Dermis microvascular lymphatic vessel endothelial cell (primary cell): Measurements from ENCODE around the gene ZXDC. TPM values are rescaled to one million over a fixed set of nuclear protein-coding genes. Genes with fewer than 3 reads are reported as not detected.
A peak's percentile ranks its signal among the peaks of the same experiment; 100 is the strongest.

ENCODE experiments used
- DNase-seq, 2 donors: peaks; one replicate each; pipeline versions ENCODE4 v3.0.0 to v3.0.0-alpha.2; 2010; ENCODE audit warnings: low read depth in 2 of 2
- total RNA-seq: library from RNA; depleted of rRNA; stranded (reverse); fragments of >200 nt; gene quantifications from 2 replicates; pipeline ENCODE4 v1.2.1, GENCODE V29; 2014

ZXDC gene
- total RNA-seq, 1 donor from 2014 or later = 11.4 TPM

- DNase-seq = no peak
Observed at GRCh38 chr3:126454437-126455198, 21.1 kb downstream of the ZXDC start.

GRCh38 chr3:126454025-126454424, 21.7 kb downstream of the ZXDC start:
- no peak for DNase-seq

- DNase-seq = no peak
Observed at GRCh38 chr3:126452213-126452612, 23.5 kb downstream of the ZXDC start.

GRCh38 chr3:126451511-126451910, 24.2 kb downstream of the ZXDC start:
- DNase-seq = no peak

DNA sequence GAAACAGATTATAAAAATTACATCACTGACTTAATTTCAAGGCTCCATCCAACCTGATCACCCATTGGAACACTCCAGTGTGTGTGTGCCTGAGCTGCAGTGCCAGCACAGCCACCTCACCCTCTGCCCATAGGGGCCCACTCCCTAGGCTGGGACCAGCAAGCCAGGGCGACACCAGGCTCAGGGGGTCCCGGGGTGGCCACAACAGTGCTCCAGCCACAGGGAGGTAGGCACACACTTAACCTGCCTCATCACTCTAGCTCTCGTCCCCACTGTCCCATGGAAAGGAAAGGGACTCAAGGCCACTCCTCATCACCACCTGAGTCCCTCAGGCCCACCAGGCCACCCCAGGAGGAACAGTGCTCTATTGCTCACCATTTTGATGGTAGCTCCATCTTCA, 24.9 kb downstream of the ZXDC start:
- no peak for DNase-seq

DNA sequence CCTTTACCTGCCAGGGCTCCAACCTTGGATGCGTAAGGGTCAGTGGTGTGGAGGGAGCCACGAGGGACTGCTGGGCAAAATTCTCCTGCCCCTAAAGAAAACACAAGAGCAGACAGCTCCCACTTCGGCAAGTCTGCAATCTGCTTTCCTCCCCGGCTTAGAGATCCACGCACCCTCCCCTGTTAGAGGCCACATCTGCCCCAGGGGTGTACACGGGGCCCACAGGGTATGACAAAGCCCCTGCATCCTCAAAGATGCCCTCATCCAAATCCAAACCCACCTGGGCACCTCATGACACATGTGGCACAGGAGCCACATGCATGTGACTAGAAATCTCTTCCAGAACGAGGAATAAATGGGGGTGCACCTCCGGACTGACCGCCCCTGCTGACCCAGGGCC, 25.5 kb downstream of the ZXDC start:
- DNase-seq = no peak

- DNase-seq = no peak
Observed at GRCh38 chr3:126449621-126450051, 26.1 kb downstream of the ZXDC start.

- DNase-seq = no peak
Observed at GRCh38 chr3:126448893-126449180, 26.9 kb downstream of the ZXDC start.

DNA sequence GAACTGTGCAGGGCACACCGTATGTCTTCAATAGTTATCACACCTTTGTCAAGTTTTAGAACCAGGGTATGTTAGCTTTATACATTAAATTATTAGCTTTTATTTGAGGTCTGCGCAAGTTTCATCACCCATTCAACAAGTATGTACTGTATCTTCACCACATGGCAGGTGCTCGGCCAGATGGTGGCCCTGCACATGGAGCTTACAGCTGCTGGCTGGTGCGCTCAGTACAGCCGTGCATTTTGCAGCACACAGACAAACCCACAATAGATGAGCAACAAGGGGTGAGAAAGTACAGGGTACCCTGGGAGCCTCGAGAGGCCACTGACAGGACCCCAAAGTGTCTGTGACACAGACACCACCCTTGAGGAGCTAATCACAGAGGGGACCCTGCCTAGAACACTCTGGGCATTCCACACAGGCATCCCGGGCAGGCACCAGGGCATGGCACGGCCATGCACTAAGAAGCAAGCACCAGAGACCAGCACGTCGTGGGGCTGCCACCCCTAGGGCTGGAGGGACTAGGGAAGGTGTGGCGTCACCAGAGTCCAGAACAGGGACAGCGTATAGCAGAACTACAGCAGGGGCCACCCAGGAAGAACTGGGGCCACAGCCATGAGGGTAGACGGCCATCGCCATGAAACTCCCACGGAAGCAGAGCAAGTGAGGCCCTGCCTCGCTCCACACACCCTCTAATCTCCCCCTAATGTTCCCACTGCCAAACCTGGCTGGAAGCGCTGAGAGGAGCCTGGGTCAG, 27.4 kb downstream of the ZXDC start:
- no peak for DNase-seq

GRCh38 chr3:126447456-126448106, 28.1 kb downstream of the ZXDC start:
- DNase-seq = no peak

DNA sequence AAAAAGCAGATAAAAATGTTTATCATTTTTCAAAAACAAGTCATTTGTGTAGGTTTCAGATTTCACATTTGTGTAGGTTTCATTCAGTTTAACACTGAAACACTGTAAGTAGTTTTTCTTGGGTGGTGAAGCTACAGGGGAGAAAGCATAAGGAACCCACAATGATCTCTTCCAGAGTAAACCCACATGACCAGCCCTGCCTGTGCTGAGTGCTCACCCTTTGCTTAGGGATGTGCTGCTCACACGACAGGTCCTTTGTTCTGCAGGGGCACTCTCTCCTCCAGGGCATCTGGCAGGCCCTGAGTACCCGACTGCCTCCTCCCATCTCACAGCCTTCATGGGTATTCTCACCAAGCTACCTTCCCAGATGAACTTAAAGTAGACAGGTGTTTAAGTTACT, 28.9 kb downstream of the ZXDC start:
- DNase-seq = no peak

GRCh38 chr3:126446301-126446700, 29.4 kb downstream of the ZXDC start:
- no peak for DNase-seq

GRCh38 chr3:126445506-126445905, 30.2 kb downstream of the ZXDC start:
- DNase-seq = no peak

DNA sequence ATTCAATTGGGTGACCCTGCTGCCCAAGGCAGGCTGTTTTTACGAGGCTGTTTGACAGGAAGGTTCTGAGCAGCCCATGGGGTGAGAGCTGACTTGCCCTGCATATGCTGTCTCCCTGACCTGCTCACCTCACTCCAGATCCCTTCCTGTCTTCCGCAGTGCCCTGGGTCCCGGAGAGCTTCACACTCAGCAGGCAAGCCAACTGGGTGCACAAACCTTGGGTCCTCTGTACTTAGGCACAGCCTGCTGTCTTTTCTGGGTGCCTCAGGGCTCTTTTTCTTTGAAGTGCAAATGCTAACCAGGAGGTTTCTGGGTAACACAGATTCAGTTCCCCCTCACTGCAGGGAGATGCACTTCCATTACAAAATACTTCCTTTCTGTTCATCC, 32.8 kb downstream of the ZXDC start:
- DNase-seq = no peak

DNA sequence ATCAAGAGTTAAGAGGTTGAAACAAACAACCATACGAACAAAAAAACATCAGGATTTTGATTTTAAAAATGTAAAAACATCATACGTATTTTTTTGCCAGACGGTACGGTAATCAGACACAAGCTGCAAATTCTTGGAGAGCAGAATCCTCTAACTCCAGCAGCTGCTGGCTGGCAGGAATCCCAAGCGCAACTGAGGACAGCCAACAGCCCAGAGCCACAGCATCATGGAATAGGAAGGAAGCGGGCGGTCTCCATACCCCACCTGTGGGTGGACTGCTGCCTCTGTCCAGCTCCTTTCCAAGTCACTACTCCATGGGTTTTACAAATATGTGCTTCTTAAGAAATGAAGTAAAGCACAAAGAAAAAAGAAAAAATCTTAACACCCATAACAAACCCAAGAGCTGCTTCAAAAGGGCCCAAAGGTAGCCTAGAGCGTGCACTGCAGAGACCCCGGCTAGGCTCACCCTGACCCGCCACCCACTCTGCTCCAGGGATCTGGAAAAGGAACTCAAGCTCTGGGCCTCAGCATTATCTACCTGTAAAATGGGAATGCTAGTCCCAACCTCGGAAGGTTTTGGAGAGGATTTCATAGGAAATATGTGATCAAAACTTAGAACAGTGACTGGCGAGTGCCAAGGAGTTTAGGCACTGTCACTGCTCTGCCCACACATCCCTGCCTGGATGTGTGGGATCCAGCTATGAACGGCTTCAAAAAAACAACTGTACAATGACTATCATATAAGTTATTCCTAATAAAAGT, 33.4 kb downstream of the ZXDC start:
- DNase-seq = peak in 1 of 2 donors; percentile 5

DNA sequence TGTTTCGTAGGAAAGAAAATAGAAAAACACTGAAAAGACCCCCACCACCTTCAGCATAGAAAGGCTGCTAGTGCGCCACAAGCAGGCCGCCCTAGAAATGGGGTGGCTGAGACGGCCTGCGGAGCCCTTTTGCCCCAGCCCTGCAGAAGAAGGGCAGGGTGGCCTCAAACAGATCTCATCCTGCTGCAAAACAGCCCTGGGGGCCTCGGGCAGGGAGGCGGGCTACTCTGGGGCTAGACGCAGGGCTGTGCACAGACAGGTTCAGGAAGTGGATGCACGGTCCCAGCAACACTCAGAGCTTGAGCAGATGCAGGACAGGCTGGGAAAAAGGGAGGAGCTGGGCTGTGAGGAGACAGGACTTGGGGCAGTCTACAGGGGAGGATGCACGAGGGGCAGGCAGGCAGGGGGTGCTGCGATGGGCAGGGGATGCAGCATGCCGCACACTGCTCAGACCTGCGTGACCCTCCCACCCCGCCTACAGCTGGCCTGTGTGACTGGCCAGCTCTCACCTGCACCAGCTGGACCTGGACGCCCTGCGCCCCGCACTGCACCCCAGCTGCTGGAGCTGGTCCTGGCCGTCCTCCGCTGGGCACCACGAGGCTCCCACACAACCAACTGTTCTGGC, 34.3 kb downstream of the ZXDC start:
- no peak for DNase-seq

GRCh38 chr3:126440709-126440995, 35.0 kb downstream of the ZXDC start:
- no peak for DNase-seq

- DNase-seq = no peak
Observed at GRCh38 chr3:126439968-126440708, 35.6 kb downstream of the ZXDC start.

DNA sequence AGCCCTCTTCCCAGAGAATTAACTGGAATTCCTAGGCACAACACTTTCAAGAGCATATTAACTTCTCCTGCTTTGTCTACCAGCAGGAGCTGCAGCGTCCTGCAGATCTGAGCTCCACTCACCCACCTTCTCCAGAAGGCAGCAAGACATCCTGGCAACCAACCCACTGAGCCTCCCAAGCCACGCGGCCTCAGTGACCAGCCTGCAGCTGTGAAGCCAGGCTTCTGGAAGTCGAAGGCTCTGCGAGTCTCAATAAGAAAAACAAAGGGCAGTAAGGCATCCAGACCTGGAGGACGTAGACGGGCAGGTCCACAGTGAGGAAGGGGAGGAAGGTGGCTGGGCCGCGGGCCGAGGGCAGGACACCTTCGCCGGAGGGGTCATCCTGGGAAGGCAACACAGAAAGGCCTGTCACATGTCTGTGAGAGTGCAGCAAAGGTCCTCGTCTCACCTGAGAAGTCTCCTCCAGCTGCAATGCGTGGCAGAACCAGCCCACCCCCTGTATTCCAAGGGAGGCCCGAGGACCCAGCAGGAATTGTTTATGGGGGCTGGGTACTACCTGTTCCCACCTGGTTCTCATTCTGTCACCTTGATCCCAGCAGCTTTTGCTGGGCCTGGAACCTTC, 36.2 kb downstream of the ZXDC start:
- no peak for DNase-seq

DNA sequence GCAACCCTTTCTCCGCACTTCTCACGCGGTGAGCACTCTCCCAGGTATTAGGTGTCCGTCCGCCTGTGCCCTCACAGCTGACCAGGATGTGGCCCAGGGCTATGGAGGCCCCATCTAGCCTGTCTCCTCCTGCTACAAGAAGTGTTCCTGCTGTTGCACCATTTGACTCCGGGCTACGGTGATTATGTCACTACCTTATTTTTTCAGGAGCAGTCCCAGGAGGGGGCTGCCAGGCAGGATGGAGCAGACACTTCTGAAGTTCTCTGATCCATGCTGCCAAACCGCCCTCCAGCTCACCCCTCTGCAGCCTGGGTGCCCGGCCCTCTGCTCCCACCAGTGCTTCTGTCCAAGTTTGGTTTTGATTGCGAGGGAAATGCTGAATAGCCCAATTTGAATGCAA, 36.9 kb downstream of the ZXDC start:
- DNase-seq = no peak

DNA sequence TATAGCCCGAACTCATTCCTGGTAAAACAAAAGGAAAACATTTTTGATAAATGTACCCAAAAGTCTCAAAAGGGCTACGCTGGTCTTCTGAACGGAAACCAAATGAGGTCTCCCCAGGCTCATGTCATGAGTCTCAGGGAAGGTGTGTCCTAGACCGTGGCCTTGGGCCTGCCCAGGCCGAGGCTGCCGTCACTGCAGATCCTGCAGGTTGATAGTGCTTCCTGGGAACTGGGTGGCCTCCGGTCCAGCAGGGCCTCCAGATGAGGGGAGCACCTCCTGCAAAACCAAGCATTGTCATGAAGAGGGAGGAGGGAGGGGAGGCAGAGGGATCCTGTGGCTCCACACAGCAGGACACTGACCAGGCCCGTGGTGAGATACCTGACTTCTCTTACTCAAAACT, 37.5 kb downstream of the ZXDC start:
- DNase-seq = no peak
